ENCODE results near the gene SYT8.
"Not testable (repeated sequence)": the region's sequence is repeated elsewhere in the genome, so short reads cannot be mapped to it uniquely, and the experiment has no call there.

Gene SYT8, protein sequence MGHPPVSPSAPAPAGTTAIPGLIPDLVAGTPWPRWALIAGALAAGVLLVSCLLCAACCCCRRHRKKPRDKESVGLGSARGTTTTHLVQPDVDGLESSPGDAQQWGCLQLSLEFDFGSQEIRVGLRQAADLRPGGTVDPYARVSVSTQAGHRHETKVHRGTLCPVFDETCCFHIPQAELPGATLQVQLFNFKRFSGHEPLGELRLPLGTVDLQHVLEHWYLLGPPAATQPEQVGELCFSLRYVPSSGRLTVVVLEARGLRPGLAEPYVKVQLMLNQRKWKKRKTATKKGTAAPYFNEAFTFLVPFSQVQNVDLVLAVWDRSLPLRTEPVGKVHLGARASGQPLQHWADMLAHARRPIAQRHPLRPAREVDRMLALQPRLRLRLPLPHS

DNA sequence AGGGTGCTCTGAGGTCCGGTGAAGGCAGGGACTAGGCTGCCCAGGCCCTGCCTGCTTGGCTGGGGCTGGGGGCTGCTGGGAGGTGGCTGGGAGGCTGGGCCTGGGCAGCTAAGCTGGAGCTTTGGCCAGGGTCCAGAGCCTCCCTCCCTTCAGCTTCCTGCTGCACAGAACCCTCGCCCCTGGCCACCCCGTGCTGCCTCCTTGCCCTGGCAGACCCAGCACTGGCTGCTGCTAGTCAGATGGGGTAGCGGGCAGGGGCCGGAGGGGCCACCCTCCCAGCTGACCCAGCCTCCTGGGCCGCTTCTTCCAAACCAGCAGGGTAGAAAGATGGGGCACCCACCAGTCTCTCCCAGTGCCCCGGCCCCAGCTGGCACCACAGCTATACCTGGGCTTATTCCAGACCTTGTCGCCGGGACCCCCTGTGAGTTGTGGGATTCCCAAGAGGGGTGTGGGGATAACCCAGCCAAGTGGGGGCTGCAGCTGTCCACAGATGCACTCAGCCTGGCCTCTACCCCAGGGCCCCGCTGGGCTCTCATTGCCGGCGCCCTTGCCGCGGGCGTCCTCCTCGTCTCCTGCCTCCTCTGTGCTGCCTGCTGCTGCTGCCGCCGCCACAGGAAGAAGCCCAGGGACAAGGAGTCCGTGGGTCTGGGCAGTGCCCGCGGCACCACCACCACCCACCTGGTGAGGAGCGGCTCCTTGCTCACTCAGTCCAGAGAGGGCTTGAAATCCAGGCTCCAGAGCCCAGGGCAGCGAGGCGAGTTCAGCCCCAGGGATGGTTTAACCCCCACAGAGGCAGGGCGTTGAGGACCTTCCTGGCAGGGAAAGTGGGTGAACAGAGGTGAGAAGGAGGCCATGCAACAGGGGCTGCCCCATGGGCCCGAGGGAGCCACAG lies at the start of gene SYT8:
TSS of gene SYT8 (plus strand) at position 212 of the 892 bp plus-strand sequence. CDS start at position 328, 116 bp downstream.
- DNase-seq, result no peak

GRCh38 chr11:1785749-1786413 lies 48.9 kb upstream of the SYT8 start:
- DNase-seq, result no peak

GRCh38 chr11:1786466-1786865 lies 48.3 kb upstream of the SYT8 start:
- DNase-seq, result no peak

GRCh38 chr11:1791912-1792311 lies 42.9 kb upstream of the SYT8 start:
- DNase-seq, result no peak

GRCh38 chr11:1792461-1792860 lies 42.3 kb upstream of the SYT8 start:
- DNase-seq, result peak; percentile 16

- no peak for DNase-seq
Measured at GRCh38 chr11:1793081-1793480, 41.7 kb upstream of the SYT8 start.

- DNase-seq, result no peak
Measured at GRCh38 chr11:1796413-1797011, 38.3 kb upstream of the SYT8 start.

DNA sequence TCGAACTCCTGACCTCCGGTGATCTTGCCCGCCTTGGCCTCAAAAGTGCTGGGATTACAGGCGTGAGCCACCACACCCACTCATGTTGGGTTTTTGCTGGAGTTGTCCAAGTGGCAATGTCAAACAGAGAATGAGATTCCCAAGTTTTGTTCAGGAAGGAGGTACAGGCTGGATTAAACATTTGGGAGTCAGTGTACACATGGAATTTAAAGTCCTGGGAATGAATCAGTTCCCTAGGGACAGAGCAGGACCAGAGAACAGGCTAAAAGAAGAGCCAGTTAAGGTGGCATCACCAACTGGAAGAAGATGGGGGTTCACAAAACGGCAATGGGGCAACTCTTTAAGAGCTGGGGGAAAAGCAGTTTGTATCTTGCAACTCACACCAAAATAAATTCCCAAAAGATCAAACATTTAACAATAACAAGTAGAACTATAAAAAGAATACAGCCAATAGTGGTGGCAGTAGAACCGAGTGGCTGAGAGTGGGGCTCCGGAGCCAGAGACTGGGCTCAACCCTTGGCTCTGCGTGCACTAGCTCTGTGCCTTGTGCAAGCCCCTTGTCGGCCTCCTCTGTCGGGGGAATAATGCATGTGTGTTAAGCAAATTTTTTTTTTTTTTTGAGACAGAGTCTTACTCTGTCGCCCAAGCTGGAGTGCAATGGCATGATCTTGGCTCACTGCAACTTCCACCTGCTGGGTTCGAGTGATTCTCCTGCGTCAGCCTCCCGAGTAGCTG lies 37.2 kb upstream of the SYT8 start:
- no peak for DNase-seq

DNA sequence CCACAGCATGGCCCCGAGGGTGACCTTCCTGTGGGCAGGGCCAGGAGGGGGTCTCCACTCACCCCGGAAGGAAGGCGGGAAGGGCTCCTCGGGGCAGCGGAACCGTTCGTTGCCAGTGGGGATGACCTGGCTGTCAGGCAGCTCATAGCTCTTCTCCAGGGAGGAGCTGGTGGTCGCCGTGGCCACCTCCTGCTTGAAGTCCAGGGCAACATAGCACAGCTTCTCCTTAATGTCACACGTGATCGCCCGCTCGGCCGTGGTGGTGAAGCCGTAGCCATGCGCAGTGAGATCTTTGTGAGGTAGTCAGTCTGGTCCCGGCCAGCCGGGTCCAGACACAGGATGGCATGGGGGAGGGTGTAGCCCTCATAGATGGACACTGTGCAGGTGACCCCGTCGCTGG lies 31.5 kb upstream of the SYT8 start:
- no peak for DNase-seq

GRCh38 chr11:1803835-1804519 lies 30.8 kb upstream of the SYT8 start:
- not testable (repeated sequence) for DNase-seq

- DNase-seq, result no peak
Measured at GRCh38 chr11:1805525-1805924, 29.3 kb upstream of the SYT8 start.

- DNase-seq, result no peak
Measured at GRCh38 chr11:1807264-1807995, 27.4 kb upstream of the SYT8 start.

GRCh38 chr11:1810761-1811160 lies 24.0 kb upstream of the SYT8 start:
- DNase-seq, result no peak

DNA sequence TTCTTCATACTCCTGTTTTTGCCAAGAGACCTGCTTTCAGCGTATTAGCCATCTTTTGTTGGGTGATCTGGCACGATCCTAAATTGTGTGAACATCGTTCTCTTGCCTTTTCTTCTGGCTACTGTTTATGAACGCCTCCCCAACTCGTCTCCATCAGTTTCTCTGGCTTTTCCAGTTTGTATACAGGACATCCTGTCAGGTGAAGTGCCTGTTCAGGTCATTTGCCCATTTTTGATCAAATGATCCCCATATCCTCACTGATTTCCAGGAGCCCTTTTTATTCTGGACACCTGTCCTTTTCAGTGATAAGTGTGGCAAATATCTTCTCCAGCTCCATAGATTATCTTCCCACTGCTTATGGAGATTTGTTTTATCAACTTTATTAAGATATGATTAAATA lies 22.5 kb upstream of the SYT8 start:
- DNase-seq, result no peak

- DNase-seq, result no peak
Measured at GRCh38 chr11:1812801-1813200, 22.0 kb upstream of the SYT8 start.

DNA sequence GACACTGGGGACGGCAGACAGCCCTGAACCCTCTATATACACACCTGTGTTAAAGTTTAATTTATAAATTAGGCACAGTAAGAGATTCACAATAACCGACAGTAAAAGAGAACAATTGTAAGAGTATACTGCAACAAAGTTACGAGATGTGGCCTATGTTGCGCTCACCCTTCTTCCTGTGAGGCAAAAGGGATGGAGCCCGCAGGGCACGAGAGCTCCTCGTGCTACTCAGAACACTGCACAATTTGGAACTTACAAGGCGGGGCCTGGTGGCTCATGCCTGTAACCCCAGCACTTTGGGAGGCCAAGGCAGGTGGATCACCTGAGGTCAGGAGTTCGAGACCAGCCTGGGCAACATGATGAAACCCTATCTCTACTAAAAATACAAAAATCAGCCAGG lies 21.4 kb upstream of the SYT8 start:
- not testable (repeated sequence) for DNase-seq

GRCh38 chr11:1814691-1815090 lies 20.1 kb upstream of the SYT8 start:
- no peak for DNase-seq

- DNase-seq, result no peak
Measured at GRCh38 chr11:1815311-1815710, 19.5 kb upstream of the SYT8 start.

DNA sequence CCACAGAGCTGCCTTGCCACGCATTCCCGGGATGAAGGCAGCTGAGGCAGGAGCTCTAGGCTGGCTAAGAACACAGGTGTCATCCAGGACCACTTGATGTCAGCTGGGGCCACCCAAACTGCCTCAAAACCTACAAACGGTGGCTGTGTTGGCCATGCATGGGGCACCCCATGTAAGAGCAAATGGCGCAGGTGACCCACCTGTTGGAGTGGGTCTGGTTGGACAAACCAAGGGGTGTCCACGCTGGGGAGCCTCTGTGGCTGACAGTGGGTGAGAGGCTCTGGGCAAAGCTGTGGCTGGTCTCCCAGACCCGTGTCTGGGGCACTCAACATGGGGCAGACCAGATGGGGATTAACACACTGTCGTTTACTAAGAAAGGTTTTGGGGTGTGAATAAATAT lies 19.0 kb upstream of the SYT8 start:
- no peak for DNase-seq

GRCh38 chr11:1817000-1817399 lies 17.8 kb upstream of the SYT8 start:
- DNase-seq, result no peak

- DNase-seq, result no peak
Measured at GRCh38 chr11:1817511-1817910, 17.3 kb upstream of the SYT8 start.

Data from activated CD4-positive, alpha-beta T cell treated with anti-CD3 and anti-CD28 coated beads, Interleukin-2, amount 50 U/mL, for 16 hours (primary cell).